Coronary artery (tissue), 2 donors: ENCODE results near the gene FAM200B.
A peak's percentile ranks its signal among the peaks of the same experiment; 100 is the strongest.

Experiments used
- DNase-seq: peaks from one replicate; pipeline ENCODE4 v3.0.0-alpha.2; 2017; ENCODE audit warnings: low spot score
- H3K27ac ChIP-seq, 2 donors: fragments of 200-600 bp; sonication (generic); one replicate each; pipeline ENCODE4 v1.5.1; 2016 to 2019
- H3K4me3 ChIP-seq: fragments of 200-600 bp; sonication (generic); 2 replicates; pipeline ENCODE4 v1.5.1; 2016; ENCODE audit warnings: mild to moderate bottlenecking, moderate library complexity
- CTCF ChIP-seq: fragments of 200-600 bp; sonication (generic); IDR thresholded peaks from one replicate; pipeline ENCODE4 v1.5.1; 2019; ENCODE audit warnings: antibody characterized with exemption

The FAM200B gene

GRCh38 chr4:15656038-15656470 lies 25.6 kb upstream of the FAM200B start:
- H3K27ac ChIP-seq, result peak overlapping the region; percentile 96 to 100
- H3K4me3 ChIP-seq, result peak overlapping the region; percentile 87
- no peak for TF ChIP-seq CTCF
- DNase-seq, result peak; percentile 75

GRCh38 chr4:15657366-15657765 lies 24.3 kb upstream of the FAM200B start:
- no peak for DNase-seq
- peak overlapping the region in 1 of 2 donors; percentile 49 for H3K27ac ChIP-seq
- no peak overlapping the region for H3K4me3 ChIP-seq
- no peak for TF ChIP-seq CTCF

GRCh38 chr4:15658136-15658770 lies 23.4 kb upstream of the FAM200B start:
- TF ChIP-seq CTCF, result no peak
- DNase-seq, result no peak
- peak overlapping the region; percentile 1 to 49 for H3K27ac ChIP-seq
- H3K4me3 ChIP-seq, result no peak overlapping the region

GRCh38 chr4:15658781-15659180 lies 22.8 kb upstream of the FAM200B start:
- DNase-seq, result no peak
- no peak overlapping the region for H3K4me3 ChIP-seq
- TF ChIP-seq CTCF, result no peak
- H3K27ac ChIP-seq, result no peak overlapping the region

- Histone ChIP-seq H3K27ac (no peak overlapping the region), H3K4me3 (no peak overlapping the region)
- TF ChIP-seq CTCF, result no peak
- DNase-seq, result no peak
Observed at GRCh38 chr4:15659768-15660570, 21.7 kb upstream of the FAM200B start.

GRCh38 chr4:15665753-15666365 lies 15.8 kb upstream of the FAM200B start:
- Histone ChIP-seq H3K4me3 (no peak overlapping the region), H3K27ac (peak overlapping the region in 1 of 2 donors; percentile 67)
- TF ChIP-seq CTCF, result no peak
- no peak for DNase-seq
